ENCODE measurements around the gene GCC2.
"Not testable (repeated sequence)": the region's sequence is repeated elsewhere in the genome, so short reads cannot be mapped to it uniquely, and the experiment has no call there.

The GCC2 gene

DNA sequence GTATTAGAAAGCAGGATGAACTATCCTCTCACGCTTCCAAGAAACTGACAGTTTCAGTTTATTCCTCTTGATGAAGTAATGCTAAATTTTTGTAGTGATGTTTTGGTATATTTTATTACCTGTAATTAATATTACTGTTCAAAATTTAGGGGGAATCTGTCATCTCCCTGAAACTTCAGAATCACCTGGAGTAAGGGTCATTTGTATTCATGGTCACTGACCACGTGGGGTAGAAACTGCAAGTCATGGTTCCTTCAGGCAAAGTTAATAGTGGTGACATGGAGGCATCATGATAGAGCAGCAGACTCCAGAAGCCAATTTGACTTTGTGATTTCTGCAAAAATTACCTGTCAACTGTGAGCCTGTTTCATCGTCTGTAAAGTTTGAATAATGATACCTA is 47.2 kb downstream of the GCC2 start:
- not testable (repeated sequence) for H3K9me3 ChIP-seq (ENCODE audit: insufficient read depth, low read depth, low read length); H3K79me1 ChIP-seq (ENCODE audit: low read length); H3K27me3 ChIP-seq (ENCODE audit: insufficient read depth, low read length); H3K4me3 ChIP-seq (ENCODE audit: low read depth, low read length); H3K79me2 ChIP-seq (ENCODE audit: control insufficient read depth, insufficient read depth, low read length, poor library complexity); H4K12ac ChIP-seq (ENCODE audit: low read depth, low read length); H3K18ac ChIP-seq (ENCODE audit: low read length); H2BK5ac ChIP-seq (ENCODE audit: low read depth, low read length, poor library complexity); H4K91ac ChIP-seq (ENCODE audit: low read depth, low read length); H3K4ac ChIP-seq (ENCODE audit: low read depth, low read length); H2BK12ac ChIP-seq (ENCODE audit: low read length); H3K4me2 ChIP-seq (ENCODE audit: low read length); H2AK5ac ChIP-seq (ENCODE audit: low read length); H3K14ac ChIP-seq (ENCODE audit: low read length); H3K4me1 ChIP-seq (ENCODE audit: control insufficient read depth in 1 of 2, insufficient read depth in 2 of 2, low read length in 2 of 2); H3K23ac ChIP-seq (ENCODE audit: low read length); H2BK120ac ChIP-seq (ENCODE audit: insufficient read depth, low read length, poor library complexity); DNase-seq; H2AFZ ChIP-seq (ENCODE audit: insufficient read depth, low read length, poor library complexity); H3K9ac ChIP-seq (ENCODE audit: low read length); H3K27ac ChIP-seq (ENCODE audit: low read depth, low read length); H4K8ac ChIP-seq (ENCODE audit: low read depth, low read length)
- WGBS (ENCODE audit: extremely low coverage, insufficient coverage, insufficient read length): no CpG with 5 or more reads among the region's 3 CpGs
- peaks cover 10 to 14% of the 10 kb centered on the region in 2 experiments for H3K36me3 ChIP-seq (ENCODE audit: control insufficient read depth in 1 of 2, insufficient read depth in 2 of 2, low read length in 2 of 2)

DNA sequence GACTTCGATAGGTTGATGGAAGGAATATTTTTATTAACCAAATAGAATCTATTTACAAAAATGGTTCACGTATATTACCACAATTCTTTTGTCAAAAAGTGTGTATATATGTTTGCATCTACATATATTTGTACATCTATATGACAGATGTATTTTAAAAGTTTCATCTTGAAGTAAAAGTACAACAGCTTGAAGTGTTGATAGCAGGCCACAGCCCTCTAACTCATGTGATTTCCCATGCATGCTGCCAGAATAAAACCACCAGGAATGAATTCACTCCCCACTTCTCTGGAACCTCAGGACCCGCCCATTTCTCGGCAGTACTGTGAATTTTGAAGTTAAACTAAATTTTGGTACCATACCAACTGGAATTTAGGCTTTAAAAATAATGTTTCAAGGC is 58.6 kb downstream of the GCC2 start:
- not testable (repeated sequence) for H2AK5ac ChIP-seq (ENCODE audit: low read length); H4K8ac ChIP-seq (ENCODE audit: low read depth, low read length); H3K27me3 ChIP-seq (ENCODE audit: insufficient read depth, low read length); H3K79me1 ChIP-seq (ENCODE audit: low read length); H3K14ac ChIP-seq (ENCODE audit: low read length); H3K27ac ChIP-seq (ENCODE audit: low read depth, low read length); H2AFZ ChIP-seq (ENCODE audit: insufficient read depth, low read length, poor library complexity); H3K9me3 ChIP-seq (ENCODE audit: insufficient read depth, low read depth, low read length); H4K91ac ChIP-seq (ENCODE audit: low read depth, low read length); H4K12ac ChIP-seq (ENCODE audit: low read depth, low read length); H3K36me3 ChIP-seq (ENCODE audit: control insufficient read depth in 1 of 2, insufficient read depth in 2 of 2, low read length in 2 of 2); H3K79me2 ChIP-seq (ENCODE audit: control insufficient read depth, insufficient read depth, low read length, poor library complexity); H3K4me3 ChIP-seq (ENCODE audit: low read depth, low read length); H3K18ac ChIP-seq (ENCODE audit: low read length); H2BK12ac ChIP-seq (ENCODE audit: low read length); H2BK5ac ChIP-seq (ENCODE audit: low read depth, low read length, poor library complexity); H3K9ac ChIP-seq (ENCODE audit: low read length); H2BK120ac ChIP-seq (ENCODE audit: insufficient read depth, low read length, poor library complexity); H3K23ac ChIP-seq (ENCODE audit: low read length); DNase-seq; H3K4me1 ChIP-seq (ENCODE audit: control insufficient read depth in 1 of 2, insufficient read depth in 2 of 2, low read length in 2 of 2); H3K4ac ChIP-seq (ENCODE audit: low read depth, low read length); H3K4me2 ChIP-seq (ENCODE audit: low read length)
- no CpG with 5 or more reads among the region's 4 CpGs for WGBS (ENCODE audit: extremely low coverage, insufficient coverage, insufficient read length)

DNA sequence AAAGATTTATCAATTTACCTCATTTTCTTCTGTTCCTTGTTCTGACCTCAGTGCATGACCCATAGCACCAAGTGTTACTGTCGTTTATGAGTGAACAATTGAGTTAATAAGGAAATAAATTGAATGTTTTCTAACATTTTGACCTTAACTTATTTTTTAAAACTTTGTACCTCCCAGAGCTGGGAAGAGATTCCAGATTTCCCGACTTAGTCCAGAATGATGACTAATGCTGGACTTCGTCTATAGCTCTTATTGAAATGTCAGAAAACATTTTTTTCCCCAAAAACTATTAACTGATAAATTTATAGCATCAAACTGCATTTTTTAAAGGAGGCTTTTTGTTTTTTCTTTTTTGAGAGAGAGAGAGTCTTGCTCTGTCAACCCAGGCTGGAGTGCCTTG is 63.4 kb downstream of the GCC2 start:
- not testable (repeated sequence) for H2BK5ac ChIP-seq (ENCODE audit: low read depth, low read length, poor library complexity); H3K23ac ChIP-seq (ENCODE audit: low read length); H4K91ac ChIP-seq (ENCODE audit: low read depth, low read length); H2BK120ac ChIP-seq (ENCODE audit: insufficient read depth, low read length, poor library complexity); H3K27ac ChIP-seq (ENCODE audit: low read depth, low read length); H2AFZ ChIP-seq (ENCODE audit: insufficient read depth, low read length, poor library complexity); H3K27me3 ChIP-seq (ENCODE audit: insufficient read depth, low read length); DNase-seq; H4K8ac ChIP-seq (ENCODE audit: low read depth, low read length); H3K79me1 ChIP-seq (ENCODE audit: low read length); H2BK12ac ChIP-seq (ENCODE audit: low read length); H3K9ac ChIP-seq (ENCODE audit: low read length); H3K79me2 ChIP-seq (ENCODE audit: control insufficient read depth, insufficient read depth, low read length, poor library complexity); H3K14ac ChIP-seq (ENCODE audit: low read length); H2AK5ac ChIP-seq (ENCODE audit: low read length); H3K4ac ChIP-seq (ENCODE audit: low read depth, low read length); H3K4me3 ChIP-seq (ENCODE audit: low read depth, low read length); H3K4me2 ChIP-seq (ENCODE audit: low read length); H3K36me3 ChIP-seq (ENCODE audit: control insufficient read depth in 1 of 2, insufficient read depth in 2 of 2, low read length in 2 of 2); H3K18ac ChIP-seq (ENCODE audit: low read length); H3K9me3 ChIP-seq (ENCODE audit: insufficient read depth, low read depth, low read length); H3K4me1 ChIP-seq (ENCODE audit: control insufficient read depth in 1 of 2, insufficient read depth in 2 of 2, low read length in 2 of 2); H4K12ac ChIP-seq (ENCODE audit: low read depth, low read length)
- no CpG with 5 or more reads among the region's 3 CpGs for WGBS (ENCODE audit: extremely low coverage, insufficient coverage, insufficient read length)

DNA sequence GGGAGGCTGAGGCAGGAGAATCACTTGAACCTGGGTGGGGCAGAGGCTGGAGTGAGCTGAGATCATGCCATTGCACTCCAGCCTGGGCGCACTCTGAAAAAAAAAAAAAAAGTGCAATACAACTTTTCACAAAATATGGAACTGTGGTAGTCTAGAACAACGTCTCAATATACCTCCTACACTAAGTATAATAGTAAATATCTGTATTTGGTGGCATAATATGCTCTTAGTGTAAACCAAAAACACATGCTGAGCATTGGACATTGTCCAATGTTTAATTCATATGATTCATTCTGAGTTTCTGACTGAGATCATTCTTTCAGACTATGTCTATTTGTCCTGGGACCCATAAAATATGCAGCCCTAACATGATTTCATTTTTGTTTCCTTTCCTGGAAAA is 65.5 kb downstream of the GCC2 start:
- H4K91ac ChIP-seq (ENCODE audit: low read depth, low read length); H3K36me3 ChIP-seq (ENCODE audit: control insufficient read depth in 1 of 2, insufficient read depth in 2 of 2, low read length in 2 of 2): not testable (repeated sequence)
- no CpG with 5 or more reads among the region's 2 CpGs for WGBS (ENCODE audit: extremely low coverage, insufficient coverage, insufficient read length)

More for the DNA sequence above, 65.5 kb downstream of the GCC2 start:
- not testable (repeated sequence) for H3K27ac ChIP-seq (ENCODE audit: low read depth, low read length); H3K23ac ChIP-seq (ENCODE audit: low read length); H3K4me1 ChIP-seq (ENCODE audit: control insufficient read depth in 1 of 2, insufficient read depth in 2 of 2, low read length in 2 of 2); DNase-seq; H3K14ac ChIP-seq (ENCODE audit: low read length); H2AFZ ChIP-seq (ENCODE audit: insufficient read depth, low read length, poor library complexity); H2AK5ac ChIP-seq (ENCODE audit: low read length); H2BK12ac ChIP-seq (ENCODE audit: low read length); H3K9me3 ChIP-seq (ENCODE audit: insufficient read depth, low read depth, low read length); H4K8ac ChIP-seq (ENCODE audit: low read depth, low read length); H3K79me2 ChIP-seq (ENCODE audit: control insufficient read depth, insufficient read depth, low read length, poor library complexity); H3K4ac ChIP-seq (ENCODE audit: low read depth, low read length); H3K27me3 ChIP-seq (ENCODE audit: insufficient read depth, low read length); H3K9ac ChIP-seq (ENCODE audit: low read length); H4K12ac ChIP-seq (ENCODE audit: low read depth, low read length); H3K79me1 ChIP-seq (ENCODE audit: low read length); H3K18ac ChIP-seq (ENCODE audit: low read length); H3K4me3 ChIP-seq (ENCODE audit: low read depth, low read length); H2BK5ac ChIP-seq (ENCODE audit: low read depth, low read length, poor library complexity); H2BK120ac ChIP-seq (ENCODE audit: insufficient read depth, low read length, poor library complexity); H3K4me2 ChIP-seq (ENCODE audit: low read length)

All from trophoblast cell (in vitro differentiated cells and primary cell).